ENCODE data around the gene ADAMTS3. TPM values are rescaled to one million over a fixed set of nuclear protein-coding genes. Genes with fewer than 3 reads are reported as not detected.

The ADAMTS3 gene
- polyA plus RNA-seq, 2 of the 4 experiments (the other 2 are of a cell fraction), result 0.03 TPM; not detected in 1

GRCh38 chr4:72352711-72353110, 216.3 kb downstream of the ADAMTS3 start (continued):
- TF ChIP-seq FOSB (CRISPR knock-in tag; IDR thresholded peaks at IDR 0.05) (no peak), NPAS2 (CRISPR knock-in tag; IDR thresholded peaks at IDR 0.05; ENCODE audit: borderline replicate concordance) (no peak), SMC3 (IDR thresholded peaks at IDR 0.05) (no peak), HEYL (CRISPR knock-in tag; IDR thresholded peaks at IDR 0.05) (no peak), JUNB (IDR thresholded peaks at IDR 0.05) (no peak), KDM5A (IDR thresholded peaks at IDR 0.05) (no peak), SREBF2 (IDR thresholded peaks at IDR 0.05) (no peak)

- POLR2A ChIA-PET, result no interaction called here
- H3K4me2 ChIP-seq, result no peak overlapping the region
- TF ChIP-seq JUNB (IDR thresholded peaks at IDR 0.05), result no peak
- TF ChIP-seq CHD4 (IDR thresholded peaks at IDR 0.05; ENCODE audit: borderline replicate concordance), result no peak
- TF ChIP-seq CEBPB (IDR thresholded peaks at IDR 0.05), result no peak
- TF ChIP-seq E2F6 (IDR thresholded peaks at IDR 0.05; ENCODE audit: borderline replicate concordance, low read depth), result no peak
- TF ChIP-seq POLR2A (IDR thresholded peaks at IDR 0.05; ENCODE audit: low read length), result no peak
- TF ChIP-seq HES2 (IDR thresholded peaks at IDR 0.05), result no peak
- TF ChIP-seq ZFP36 (IDR thresholded peaks at IDR 0.05; ENCODE audit: borderline replicate concordance, partially characterized antibody), result no peak
- TF ChIP-seq REST (IDR thresholded peaks at IDR 0.05), result no peak
- no peak for TF ChIP-seq ZC3H11A (IDR thresholded peaks at IDR 0.05)
- no peak for TF ChIP-seq BHLHE40 (IDR thresholded peaks at IDR 0.05; ENCODE audit: low read depth, low read length)
- TF ChIP-seq EP300 (IDR thresholded peaks at IDR 0.05), result no peak
Measured at GRCh38 chr4:72351521-72351920, 217.5 kb downstream of the ADAMTS3 start.

DNA sequence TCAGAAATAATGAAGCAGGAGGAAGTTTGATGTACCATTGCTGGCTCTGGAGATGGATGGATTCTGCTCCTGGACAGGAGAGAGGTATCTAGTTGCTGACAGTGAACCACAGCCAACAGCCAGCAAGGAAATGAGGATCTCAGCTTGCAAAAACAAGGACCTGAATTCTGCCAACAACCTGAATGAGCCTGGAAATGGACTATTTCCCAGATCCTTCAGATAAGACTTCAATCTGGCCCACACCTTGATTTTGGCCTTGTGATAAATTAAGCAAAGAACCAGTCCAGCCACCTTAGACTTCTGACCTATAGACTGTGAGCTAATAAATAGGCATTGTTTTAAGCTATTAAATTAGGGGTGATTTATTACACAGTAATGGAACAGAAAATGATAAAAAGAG, 220.3 kb downstream of the ADAMTS3 start:
- TF ChIP-seq, protein P1, sequence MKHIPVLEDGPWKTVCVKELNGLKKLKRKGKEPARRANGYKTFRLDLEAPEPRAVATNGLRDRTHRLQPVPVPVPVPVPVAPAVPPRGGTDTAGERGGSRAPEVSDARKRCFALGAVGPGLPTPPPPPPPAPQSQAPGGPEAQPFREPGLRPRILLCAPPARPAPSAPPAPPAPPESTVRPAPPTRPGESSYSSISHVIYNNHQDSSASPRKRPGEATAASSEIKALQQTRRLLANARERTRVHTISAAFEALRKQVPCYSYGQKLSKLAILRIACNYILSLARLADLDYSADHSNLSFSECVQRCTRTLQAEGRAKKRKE (CRISPR knock-in tag; IDR thresholded peaks at IDR 0.05; ENCODE audit: low read depth), result no peak
- TF ChIP-seq ZNF302 (CRISPR knock-in tag; IDR thresholded peaks at IDR 0.05), result no peak
- TF ChIP-seq HEYL (CRISPR knock-in tag; IDR thresholded peaks at IDR 0.05), result no peak
- TF ChIP-seq, protein P2, sequence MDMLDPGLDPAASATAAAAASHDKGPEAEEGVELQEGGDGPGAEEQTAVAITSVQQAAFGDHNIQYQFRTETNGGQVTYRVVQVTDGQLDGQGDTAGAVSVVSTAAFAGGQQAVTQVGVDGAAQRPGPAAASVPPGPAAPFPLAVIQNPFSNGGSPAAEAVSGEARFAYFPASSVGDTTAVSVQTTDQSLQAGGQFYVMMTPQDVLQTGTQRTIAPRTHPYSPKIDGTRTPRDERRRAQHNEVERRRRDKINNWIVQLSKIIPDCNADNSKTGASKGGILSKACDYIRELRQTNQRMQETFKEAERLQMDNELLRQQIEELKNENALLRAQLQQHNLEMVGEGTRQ (IDR thresholded peaks at IDR 0.05), result no peak
- no peak for TF ChIP-seq MAZ (IDR thresholded peaks at IDR 0.05; ENCODE audit: borderline replicate concordance, low read depth, low read length)
- no peak for TF ChIP-seq HOXA7 (CRISPR knock-in tag; IDR thresholded peaks at IDR 0.05)
- H3K4me3 ChIP-seq, result no peak overlapping the region
- H3K4me2 ChIP-seq, result no peak overlapping the region
- no peak for FAIRE-seq
- no peak for ATAC-seq
- ChIA-PET CTCF (no interaction called here), POLR2A (no interaction called here)
- H3K27ac ChIP-seq, result no peak overlapping the region
- no peak for DNase-seq (ENCODE audit: low read depth in 1 of 2, low spot score in 1 of 2)
- no peaks in the 10 kb centered on the region for H3K9me3 ChIP-seq
- no peaks in the 10 kb centered on the region for H3K4me1 ChIP-seq

More at GRCh38 chr4:72351521-72351920, 217.5 kb downstream of the ADAMTS3 start:
- no peak overlapping the region for H3K4me3 ChIP-seq
- FAIRE-seq, result no peak
- no peak for DNase-seq (ENCODE audit: low read depth in 1 of 2, low spot score in 1 of 2)
- no peaks in the 10 kb centered on the region for H3K9me3 ChIP-seq
- WGBS (ENCODE audit: missing lambda C conversion rate), result 8% methylated on average over 2 of the region's 2 CpGs
- no peak for ATAC-seq
- CTCF ChIA-PET, result interaction anchor here (0.6 kb wide), 2 partner anchors 28 to 431 kb away, joined by 3 to 4 read pairs; no protein-coding TSS in a partner anchor
- H3K27ac ChIP-seq, result no peak overlapping the region
- H3K4me1 ChIP-seq, result no peaks in the 10 kb centered on the region
